AG09319 (cell line): ENCODE measurements around the gene ZNF660.
"Not testable (repeated sequence)": the region's sequence is repeated elsewhere in the genome, so short reads cannot be mapped to it uniquely, and the experiment has no call there.

Source experiments
- DNase-seq: peaks from one replicate; pipeline ENCODE4 v3.0.0-alpha.2; 2010; ENCODE audit warnings: low read depth; ENCODE audit errors: extremely low read depth
- TF ChIP-seq, protein P1 (sequence below): IDR thresholded peaks from 2 replicates; pipeline ENCODE4 v1.5.1; 2011; ENCODE audit warnings: low read depth, mild to moderate bottlenecking, inconsistent platforms, low read length, moderate library complexity

ZNF660 gene

DNA sequence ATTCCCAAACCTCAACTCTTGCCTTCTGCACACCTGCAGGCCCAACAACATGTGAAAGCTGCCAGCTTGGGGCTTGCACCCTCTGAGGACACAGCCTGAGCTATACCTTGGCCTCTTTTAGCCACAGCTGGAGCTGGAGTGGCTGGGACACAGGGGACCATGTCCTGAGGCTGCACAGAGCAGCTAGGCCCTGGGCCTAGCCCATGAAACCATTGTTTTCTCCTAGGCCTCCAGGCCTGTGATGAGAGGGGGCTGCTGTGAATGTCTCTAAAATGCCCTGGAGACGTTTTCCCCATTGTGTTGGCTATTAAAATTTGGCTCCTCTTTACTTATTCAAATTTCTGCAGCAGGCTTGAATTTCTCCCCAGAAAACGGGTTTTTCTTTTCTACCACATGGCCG is 22.6 kb upstream of the ZNF660 start:
- TF ChIP-seq, protein P1, sequence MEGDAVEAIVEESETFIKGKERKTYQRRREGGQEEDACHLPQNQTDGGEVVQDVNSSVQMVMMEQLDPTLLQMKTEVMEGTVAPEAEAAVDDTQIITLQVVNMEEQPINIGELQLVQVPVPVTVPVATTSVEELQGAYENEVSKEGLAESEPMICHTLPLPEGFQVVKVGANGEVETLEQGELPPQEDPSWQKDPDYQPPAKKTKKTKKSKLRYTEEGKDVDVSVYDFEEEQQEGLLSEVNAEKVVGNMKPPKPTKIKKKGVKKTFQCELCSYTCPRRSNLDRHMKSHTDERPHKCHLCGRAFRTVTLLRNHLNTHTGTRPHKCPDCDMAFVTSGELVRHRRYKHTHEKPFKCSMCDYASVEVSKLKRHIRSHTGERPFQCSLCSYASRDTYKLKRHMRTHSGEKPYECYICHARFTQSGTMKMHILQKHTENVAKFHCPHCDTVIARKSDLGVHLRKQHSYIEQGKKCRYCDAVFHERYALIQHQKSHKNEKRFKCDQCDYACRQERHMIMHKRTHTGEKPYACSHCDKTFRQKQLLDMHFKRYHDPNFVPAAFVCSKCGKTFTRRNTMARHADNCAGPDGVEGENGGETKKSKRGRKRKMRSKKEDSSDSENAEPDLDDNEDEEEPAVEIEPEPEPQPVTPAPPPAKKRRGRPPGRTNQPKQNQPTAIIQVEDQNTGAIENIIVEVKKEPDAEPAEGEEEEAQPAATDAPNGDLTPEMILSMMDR = no peak
- DNase-seq = no peak

DNA sequence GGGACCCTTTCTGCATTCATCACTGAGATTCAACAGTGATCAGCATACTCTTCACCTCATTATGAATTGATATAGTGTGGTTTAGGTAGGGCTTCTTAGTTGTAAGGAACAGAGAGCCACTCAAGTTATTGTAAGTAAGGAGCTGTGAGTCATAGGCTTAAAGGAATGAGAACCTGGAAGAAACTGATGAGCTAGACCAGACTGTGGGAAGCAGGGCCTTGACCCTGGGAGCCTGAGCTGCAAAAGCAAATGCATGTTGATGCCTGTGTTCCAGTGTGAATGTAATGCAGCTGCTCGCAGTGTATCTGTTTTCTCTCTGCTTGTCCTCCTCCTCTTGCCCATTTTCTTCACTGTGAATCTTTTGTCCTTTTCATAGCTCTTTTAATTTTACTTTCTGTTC is 16.2 kb upstream of the ZNF660 start:
- DNase-seq = no peak
- TF ChIP-seq, protein P1 = no peak

DNA sequence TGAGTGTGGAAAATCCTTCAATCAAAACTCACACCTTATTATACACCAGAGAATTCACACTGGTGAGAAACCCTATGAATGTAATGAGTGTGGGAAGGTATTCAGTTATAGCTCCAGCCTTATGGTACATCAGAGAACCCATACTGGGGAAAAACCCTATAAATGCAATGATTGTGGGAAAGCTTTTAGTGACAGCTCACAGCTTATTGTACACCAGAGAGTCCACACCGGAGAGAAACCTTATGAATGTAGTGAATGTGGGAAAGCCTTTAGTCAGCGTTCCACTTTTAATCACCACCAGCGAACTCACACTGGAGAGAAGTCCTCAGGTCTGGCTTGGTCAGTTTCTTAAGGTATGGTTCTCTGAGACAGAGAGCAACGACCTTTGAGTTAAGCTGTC is 13.7 kb upstream of the ZNF660 start:
- TF ChIP-seq, protein P1 = no peak
- DNase-seq = no peak

DNA sequence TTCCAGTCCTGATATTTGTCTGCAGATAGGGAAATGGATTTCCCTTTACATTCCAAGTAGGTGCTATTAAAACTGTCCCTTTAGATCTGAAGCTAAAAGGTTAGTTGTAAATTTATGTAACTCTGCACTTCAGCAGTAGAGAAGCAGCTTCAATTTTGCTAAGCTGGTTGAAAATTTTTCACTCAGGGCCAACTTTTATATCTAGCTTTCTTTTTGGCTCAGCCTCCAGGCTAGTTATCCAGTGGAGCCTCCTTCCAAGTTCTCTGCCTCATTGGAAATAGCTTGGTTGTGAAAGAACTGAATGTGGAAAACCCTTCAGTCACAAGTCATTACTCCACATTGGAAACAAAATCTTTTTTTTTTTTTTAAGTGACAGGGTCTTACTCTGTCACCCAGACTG is 8.2 kb upstream of the ZNF660 start:
- TF ChIP-seq, protein P1 = no peak
- no peak for DNase-seq

DNA sequence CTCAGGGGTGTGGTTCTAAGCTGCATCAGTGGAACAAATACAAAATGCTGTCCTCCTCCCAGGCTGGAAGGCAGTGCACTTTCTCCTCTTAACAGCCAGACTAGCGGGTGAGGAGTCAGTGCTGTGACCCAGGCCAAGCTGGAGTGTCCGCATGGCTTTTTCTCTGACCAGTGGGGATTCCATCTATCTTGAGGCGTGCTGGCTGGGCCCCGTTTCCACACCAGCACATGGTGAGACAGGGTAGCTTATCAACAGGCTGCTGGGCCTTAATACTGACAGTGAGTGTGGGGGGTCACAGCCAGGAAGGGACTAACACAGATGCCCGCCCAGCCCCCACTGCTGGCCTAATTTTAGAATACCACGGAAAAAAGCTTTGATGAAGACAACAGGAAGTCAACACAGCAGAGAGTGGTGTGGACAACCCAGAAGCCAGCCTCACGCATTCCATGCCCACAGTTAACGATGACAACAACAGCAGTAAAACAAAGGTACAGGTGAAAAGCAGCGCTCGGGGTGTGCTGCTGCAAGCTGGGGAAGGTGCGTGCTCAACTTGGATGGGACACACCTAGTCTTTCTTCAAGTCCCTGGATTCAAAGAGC is 7.3 kb upstream of the ZNF660 start:
- DNase-seq = not testable (repeated sequence)

DNA sequence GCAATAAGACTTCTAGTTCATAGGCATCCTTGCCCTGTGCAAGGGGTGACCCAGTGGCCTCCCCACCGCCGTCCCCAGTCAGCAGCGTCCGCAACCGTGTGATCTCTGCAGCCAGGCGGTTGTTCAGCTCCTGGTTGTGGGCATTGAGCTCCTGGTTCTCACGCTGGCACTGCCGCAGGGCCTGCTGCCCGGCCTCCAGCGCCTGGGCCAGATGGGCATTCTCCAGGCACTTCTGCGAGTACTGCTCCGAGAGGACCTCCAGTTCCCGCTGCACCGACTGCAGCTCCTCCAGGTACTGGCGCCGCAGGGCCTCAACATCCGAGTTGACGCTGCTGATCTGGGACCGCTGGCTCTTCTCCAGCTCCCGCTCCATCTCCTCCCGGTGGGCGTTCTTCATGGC is 6.4 kb upstream of the ZNF660 start:
- not testable (repeated sequence) for DNase-seq

DNA sequence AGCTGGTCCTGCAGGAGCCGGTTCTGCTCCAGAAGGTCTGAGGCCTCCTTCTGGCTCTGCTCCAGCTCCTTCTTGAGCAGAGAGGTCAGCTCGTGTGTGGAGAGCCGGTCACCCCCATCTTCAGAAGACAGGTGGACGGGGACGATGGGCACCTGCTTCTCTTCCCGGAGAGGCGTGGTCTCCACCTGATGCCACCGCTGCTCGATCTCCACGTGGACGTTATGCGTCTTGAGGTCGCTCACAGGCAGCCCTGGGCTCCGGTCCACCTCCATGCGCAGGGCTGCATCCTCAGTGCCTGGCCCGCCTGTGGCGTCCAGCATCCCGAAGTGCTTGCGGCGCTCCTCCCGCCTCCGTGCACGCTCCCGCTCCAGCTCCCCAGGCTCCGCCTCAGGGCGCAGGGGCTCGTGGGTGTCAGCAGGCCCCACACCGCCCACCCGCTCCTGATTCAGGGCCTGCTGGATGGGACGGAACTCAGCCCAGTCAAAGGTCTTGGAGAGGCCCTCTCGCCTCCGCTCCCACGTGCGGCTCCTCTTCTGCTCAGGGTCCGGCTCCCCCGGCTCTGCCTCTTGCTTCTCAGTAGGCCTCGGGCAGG is 5.7 kb upstream of the ZNF660 start:
- not testable (repeated sequence) for DNase-seq

DNA sequence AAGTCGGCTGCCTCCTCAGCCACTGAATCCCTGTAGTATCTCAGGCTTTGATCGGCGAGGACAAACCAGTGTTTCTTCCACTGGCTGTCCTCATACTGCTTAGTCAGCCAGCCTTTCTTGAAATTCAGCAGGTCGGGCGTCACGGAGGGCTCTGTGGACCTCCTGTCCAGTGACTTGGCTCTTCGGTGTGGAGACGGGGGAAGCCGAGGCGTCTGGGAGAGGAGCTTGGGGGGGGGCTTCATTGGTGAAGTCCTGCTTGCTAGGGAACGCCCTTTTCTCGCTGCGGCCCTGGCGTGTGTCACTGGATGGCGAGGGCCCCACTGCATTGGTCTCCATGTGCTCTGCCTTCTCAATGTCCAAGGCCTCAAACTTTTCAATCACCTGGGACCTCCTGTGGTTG is 5.0 kb upstream of the ZNF660 start:
- DNase-seq = not testable (repeated sequence)

DNA sequence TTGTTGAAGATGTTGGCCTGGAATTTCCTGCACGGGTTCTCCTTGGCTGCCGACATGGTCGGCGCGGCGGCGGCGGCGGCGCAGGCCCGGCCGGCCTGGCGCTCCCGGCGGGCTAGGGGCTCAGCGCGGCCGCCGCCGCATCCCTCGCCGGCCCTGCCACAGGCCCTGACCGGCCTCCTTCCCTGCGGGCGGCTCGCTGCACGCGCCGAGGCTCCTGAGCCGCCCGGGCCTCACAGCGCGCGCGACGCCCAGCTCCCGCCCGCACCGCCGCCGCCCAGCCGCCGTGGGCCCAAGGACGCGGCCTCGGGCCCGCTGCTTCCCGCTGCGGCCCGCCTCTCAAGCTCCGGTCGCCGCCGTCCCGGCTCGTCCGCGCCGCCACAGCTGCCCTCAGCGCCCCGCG is 3.8 kb upstream of the ZNF660 start:
- DNase-seq = not testable (repeated sequence)

DNA sequence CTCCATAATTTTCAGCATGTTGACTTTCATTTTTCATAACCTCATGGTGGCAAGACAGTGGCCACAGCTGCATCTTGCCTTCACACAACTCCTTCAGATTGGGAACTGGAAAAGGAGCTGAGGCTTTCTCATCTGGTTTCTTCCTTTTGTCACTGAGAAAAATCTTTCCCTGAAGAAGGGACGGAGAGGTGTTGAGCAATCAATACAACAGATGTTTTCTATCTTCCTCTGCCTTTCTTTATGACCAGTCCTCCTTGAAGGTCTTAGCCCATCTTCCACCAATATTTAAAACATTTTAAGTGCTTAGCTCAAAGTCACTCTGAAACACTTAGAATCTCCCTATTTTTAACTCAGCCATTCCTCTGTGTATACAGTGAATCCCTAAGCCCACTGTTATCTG is 11.9 kb downstream of the ZNF660 start:
- no peak for DNase-seq
- TF ChIP-seq, protein P1 = no peak
